GM19452 (cell line): Measurements from ENCODE around the gene CBX1.
A peak's percentile ranks its signal among the peaks of the same experiment; 100 is the strongest.
"Not testable (repeated sequence)": the region's sequence is repeated elsewhere in the genome, so short reads cannot be mapped to it uniquely, and the experiment has no call there.

Experiments used
- ATAC-seq: cut with Tn5 transposase; IDR thresholded peaks from one replicate; pipeline ENCODE4 v1.9.1; 2021; ENCODE audit not compliant: unreplicated experiment

CBX1 gene

DNA sequence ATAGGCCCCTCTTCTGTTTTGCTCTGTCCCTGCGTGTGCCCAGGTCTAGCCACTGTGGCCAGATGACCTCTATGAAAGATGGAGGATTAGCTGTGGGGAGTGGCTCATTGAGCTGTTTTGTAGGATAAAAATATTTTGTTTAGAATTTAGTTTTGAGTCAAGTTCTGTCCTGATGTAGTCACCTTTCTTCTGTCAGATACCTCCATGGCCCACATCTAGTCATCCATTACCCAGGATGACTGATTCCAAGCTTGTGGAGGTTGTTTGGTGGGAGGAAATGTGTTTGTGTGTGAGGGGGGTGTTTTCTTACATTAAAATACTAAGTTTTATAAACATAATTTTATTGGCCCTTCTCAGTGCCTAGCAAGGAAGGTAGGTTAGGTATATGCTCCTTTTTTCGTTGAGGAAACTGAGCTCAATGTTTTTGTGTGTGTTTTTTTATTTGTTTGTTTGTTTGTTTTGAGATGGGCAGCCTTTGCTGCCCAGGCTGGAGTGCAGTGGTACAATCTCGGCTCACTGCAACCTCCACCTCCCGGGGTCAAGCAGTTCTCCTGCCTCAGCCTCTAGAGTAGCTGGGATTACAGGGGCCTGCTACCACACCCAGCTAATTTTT, 22.6 kb upstream of the CBX1 start:
- no peak for ATAC-seq

DNA sequence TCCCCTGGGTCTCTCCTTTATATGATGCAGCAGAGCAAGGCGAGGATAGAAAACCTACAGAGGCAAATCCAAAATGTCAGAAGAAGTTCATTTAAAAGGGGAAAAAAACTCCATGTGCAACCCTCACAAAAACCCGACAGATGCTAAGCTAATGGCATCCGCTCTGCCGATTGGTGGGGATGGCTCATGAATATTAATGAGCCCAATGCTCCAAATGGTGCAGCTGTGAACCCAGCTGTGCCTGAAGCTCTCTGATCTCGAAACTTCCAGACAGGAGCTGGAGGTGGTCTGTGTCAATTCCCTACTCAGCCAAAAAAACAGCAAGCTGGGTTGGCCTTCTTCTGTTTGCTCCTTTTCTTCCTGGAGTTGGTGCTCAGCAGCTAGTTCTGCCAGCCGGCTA, 21.8 kb upstream of the CBX1 start:
- ATAC-seq: no peak

DNA sequence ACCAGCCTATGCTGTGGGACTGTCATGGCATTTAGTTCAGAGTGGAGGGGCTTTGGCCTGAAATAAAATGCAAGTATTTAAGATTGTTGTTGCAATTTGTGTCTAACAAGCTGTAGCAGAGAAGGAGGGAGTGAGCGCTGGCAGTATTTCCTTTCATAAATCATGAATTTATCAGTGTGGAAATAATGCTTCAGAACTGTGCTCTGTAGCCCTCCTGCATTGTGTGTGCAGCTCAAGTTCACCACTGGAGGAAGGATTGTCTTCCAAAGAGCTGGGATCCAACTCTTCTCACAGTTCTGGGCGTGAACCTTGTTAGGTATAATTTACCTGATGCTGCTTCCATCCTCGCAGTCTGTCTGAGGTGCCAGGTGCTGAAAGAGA, 21.4 kb upstream of the CBX1 start:
- ATAC-seq: no peak

DNA sequence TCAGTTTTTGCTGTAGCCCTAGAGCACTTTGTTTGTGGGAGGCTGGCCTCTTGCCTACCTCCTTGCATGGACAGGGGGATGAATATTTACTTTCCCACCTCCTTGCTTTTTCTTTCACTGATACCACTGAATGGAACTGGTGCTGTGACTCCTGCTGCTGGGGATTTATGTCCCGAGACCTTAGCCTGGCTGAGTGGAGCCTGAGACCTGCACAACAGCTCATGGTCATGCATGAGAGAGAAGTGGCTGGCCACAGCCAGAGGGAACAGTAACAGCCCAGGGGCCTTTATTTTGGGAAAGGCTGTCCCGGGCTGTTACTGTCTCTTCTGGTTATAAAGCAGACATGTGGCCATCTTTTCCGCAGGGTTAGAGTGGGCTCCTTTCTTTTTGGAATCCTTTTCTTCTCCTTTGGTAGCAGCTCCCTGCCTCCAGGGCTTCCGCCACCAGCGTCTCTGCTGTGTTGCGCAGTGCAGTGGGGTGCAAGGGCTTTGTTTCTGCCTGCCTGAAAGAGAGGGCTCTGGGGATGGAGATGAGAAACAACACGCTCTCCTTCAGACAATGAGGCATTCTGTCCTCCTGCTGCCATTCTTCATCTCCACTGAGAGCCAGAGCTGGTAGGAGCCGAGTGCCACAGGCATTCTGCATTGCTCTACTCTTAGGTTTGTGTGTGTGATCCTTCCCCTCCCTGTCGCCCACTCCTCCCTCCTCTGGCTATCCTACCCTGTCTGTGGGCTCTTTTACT, 20.8 kb upstream of the CBX1 start:
- no peak for ATAC-seq

DNA sequence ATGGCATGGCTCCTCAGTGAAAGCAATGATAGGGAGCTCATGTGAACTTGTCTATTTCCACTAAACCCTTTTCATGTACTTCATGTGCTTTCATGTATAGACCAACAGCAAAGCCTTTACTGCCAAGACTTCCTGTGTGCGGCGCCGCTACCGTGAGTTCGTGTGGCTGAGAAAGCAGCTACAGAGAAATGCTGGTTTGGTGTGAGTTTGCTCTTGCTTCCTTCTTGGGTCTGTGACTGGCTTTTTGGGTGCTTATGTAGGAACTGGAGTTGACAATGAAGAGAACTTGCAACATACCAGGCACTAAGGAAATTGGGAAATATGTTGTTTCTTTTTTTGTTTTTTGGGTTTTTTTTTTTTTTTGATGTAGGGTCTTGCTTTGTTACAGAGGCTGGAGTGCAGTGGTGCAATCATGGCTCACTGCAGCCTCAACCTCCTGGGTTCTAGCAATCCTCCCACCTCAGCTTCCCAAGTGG, 12.0 kb upstream of the CBX1 start:
- no peak for ATAC-seq

DNA sequence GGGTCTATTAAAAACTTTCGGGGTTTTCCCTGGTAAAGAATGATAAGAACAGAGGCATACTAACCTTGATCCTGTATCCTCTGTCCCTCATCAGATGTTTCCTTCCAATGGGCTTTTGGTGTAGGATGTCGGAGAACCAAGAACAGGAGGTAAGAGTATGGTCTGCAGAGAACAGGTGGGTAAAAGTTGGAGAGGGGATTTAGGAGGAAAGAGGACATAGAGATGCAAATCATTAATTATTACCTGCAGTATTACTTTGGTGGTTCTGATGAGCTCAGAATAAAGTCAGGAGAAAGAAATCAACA, 10.6 kb upstream of the CBX1 start:
- no peak for ATAC-seq

DNA sequence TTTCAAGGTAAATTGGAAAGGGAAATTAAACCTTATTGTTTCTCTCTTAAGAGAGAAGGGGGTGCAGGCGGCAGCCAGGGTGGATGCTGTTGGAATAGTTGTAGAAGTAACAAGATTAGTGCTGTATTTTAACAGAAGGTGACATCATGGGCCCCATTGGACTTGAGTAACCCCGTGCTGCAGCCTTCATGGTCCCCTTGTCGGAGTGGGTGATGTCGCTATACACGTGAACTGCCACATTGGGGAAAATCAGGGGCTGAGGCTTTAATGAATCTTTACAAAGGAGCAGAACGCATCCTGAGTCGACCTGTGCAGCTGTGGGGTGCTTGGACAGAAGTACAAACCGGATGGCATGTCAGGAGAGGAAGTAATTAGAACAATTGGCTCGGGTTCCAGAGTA, 9.5 kb upstream of the CBX1 start:
- ATAC-seq: no peak

DNA sequence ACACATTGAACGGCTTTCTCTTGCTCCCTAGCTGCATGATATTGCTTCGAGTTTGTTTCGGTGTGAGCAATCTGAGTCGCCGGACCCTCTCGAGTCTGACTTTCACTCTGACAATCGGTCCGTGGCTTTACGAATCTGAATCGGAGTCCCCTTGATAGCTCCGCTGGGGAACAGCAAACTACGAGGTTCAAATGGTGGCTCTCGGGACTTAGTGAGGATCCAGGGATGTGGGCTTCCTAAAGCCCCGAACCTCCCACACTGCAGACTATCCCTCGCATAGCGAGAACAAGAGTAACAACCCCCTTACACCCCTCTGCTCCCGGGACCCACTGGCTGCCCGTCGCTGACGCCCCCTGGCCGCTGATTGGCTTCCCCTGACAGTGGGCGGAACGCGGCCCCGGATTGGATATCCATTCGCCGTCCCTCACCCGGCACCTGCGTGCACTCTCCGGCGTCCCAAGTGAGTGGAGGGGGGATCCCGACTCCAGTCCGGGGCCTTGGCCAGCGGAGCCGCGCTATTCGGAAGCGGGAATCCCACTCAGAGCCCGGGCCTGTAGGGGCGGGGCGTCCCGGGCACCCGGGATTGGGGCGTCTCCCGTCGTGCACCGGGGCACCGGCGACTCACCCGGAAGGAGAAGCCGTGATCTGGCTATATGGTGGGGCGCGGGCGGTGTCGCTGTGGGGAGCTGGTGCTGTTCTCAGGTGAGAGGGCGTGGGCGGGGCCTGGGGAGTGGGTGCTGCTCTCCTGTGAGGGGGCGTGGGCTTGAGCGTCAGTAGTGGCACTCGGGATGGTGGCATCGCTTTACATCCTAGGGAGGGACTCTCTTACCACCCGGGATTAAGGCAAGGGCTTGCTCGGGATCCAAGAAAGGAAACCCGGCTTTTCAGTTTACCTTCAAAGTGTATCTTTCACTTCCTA, 6.1 kb upstream of the CBX1 start, which contains the start of gene SNX11:
Gene SNX11 (plus strand): TSS at position 630 of the 919 bp plus-strand sequence. CDS start 4,278 bp downstream, outside the sequence.
- peak; percentile 76 for ATAC-seq

DNA sequence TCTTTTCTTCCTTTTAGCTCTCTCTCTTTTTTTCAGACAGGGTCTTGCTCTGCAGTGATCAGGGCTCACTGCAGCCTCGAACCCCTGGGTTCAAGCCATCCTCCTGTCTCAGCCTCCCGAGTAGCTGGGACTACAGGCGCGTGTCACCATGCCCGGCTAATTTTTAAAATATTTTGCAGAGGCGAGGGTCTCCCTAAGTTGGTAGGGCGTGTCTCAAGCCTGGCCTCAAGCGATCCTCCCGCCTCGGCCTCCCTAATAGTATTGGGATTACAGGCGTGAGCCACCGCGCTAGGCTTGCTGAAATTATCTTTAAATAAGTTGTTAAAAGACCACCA, 5.5 kb upstream of the CBX1 start:
- ATAC-seq: no peak

DNA sequence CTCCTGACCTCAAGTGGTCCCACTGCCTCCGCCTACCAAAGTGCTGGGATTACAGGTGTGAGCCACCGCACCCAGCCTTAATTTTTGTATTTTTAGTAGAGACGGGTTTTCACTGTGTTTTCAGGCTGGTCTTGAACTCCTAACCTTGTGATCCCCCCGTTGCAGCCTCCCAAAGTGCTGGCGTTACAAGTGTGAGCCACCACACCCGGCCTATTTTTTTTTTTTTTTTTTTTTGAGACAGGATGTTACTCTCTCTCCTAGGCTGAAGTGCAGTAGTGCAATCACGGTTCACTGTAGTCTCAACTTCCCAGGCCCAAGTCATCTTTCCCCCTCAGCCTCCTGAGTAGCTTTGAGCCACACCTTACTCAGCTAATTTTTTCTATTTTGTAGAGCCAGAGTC, 3.2 kb upstream of the CBX1 start:
- ATAC-seq: no peak

DNA sequence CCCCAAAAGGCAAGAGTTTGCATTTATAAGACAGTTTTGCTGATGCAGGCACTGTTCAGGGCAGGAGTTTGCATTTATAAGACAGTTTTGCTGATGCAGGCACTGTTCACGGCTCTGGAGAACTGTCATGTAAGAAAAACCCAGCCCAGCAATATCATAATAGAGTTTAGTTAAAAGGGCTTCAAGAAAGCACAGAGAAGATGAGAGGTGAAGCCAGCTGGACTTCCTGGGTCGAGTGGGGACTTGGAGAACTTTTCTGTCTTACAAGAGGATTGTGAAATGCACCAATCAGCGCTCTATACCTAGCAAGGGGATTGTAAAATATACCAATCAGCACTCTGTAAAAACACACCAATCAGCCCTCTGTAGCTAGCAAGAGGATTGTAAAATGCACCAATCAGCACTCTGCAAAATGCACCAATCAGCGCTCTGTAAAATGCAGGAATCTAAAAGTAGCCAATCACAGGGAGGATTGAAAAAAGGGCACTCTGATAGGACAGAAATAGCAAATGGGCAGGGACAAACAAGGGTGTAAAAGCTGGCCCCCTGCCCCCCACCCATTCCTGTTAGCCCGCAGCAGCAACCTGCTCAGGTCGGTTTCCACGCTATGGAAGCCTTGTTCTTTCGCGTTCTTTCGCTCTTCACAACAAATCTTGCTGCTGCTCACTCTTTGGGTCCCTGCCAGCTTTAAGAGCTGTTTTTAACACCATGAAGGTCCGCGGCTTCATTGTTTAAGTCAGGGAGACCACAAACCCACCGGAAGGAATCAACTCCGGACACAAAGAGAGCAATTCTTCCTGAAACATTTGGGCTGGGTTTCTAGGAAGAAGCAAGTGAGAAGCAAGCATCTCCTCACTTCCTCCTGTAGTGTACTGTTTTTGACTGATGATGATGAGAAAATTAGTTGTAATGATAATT, 1.8 kb upstream of the CBX1 start:
- ATAC-seq: no peak

DNA sequence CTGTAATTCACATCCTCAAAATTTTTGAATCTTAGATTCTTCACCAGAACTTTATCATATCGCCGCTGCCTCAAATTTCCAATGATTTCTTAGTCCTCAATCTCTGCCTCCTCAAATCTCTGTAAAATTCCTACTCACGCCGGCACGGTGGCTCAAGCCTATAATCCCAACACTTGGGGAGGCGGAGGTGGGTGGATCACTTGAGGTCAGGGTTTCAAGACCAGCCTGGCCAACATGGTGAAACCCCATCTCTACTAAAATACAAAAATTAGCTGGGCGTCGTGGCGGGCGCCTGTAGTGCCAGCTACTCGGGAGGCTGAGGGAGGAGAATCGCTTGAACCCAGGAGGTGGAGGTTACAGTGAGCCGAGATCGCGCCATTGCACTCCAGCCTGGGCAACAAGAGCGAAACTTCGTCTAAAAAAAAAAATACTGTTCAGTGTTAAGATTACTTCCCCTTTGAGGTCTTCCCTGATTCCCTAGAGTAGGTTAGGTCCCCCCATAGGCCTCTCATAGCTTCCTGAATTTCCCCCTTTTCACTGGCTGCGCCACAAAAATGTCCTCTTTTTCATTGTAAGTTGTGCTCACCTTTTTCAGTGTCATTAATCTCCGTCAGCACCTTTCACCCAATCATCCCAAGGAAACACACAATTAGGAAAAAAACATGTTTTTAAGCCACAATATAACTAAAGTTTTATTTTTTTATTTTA, 919 bp upstream of the CBX1 start:
- ATAC-seq: no peak

DNA sequence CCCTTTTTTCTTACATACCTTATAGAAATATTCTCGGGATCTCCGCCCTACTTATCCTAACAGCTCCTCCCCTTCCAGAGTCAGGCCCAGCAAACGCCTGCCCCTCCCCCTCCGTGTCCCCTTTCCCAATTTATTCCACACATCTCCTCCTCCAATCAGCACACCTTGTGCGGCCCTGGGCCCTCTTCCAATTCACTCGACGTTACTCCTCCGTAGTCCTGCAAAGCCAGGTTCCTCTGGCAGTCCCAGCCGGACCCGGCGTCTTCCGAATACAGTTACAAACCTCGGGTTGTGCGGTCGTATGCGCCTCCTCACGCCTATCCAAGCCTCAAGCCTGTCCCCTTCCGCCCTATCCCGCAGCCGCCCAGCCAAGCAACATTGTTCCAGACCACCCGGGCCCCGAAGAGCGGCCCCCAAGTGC, 677 bp downstream of the CBX1 start:
- ATAC-seq: no peak

DNA sequence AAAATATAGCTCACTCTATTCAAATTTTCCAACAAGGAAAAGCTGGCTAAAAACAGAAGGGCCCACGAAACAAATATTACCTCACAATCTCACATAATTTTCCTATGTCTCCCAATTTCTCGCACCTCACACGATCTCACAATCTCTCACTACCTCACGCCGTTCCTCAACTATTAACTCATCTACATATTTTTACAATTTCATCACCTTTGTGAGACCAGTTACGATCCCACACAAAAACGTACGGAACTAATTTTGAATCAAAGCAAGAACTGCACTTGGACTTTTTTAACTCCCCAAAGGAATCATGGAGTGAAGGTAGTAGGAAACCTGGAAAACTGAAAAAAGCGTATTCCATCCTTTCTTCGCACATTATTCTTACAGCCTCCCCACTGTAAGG, 1.1 kb downstream of the CBX1 start:
- no peak for ATAC-seq

DNA sequence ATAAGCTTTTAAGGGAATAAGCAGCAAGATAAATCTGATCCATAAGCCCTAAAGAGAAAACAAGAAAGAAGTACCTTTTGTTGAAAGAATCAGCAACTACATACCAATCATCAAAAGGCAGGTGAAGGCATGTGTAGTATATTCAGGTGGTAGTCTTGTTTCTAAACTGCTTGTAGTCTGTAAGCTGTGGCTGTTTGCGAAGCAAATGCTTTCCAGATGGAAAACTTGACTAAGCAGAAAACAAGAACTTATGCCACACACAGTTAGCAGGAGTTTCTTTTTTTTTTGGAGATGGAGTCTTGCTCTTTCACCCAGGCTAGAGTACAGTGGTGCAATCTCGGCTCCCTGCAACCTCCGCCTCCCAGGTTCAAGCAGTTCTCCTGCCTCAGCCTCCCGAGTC, 5.7 kb downstream of the CBX1 start:
- ATAC-seq: no peak

DNA sequence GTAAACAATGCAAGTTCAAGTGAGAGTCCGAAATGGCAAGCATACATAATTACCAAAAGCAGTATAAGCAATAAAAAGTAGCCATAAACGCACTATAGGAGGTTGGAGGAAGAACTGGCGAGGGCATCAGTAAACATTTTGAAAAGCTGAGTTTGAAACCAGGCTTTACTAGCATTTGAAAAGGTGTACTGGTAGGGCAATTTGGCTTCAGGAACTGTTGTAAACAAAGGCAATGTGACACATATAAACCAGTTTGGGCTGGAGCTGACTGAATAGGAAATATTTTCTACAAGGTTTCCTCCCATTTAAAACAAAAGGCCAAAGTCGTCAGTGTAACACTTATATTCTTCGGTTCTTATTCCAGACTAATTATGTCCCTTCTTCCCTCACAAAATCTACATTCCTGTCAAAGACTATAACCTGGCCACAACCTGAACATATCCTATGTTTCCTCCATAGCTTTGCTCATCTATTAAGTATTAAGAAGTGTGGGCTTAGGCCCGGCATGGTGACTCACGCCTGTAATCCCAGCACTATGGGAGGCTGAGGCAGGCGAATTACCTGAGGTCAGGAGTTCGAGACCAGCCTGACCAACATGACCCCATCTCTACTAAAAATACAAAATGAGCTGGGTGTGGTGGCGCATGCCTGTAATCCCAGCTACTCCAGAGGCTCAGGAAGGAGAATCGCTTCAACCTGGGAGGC, 7.8 kb downstream of the CBX1 start:
- no peak for ATAC-seq

DNA sequence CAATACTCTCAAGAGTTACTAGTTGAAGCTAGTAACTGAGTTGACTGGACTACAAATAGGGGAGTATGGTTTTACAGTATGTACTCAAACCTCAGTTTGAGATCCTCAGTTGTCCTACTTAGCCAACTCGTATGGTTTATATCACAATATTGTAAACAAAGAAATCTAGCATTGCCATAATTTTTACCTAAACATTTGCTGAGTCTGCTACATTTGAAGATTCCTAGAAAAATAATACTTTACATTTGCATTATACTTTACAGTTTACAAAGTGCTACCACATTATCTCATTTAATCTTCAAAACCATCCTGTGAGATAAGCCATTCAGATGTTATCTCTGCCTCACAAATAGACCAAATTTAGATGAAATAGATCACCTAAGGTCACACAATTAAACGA, 16.3 kb downstream of the CBX1 start:
- no peak for ATAC-seq

DNA sequence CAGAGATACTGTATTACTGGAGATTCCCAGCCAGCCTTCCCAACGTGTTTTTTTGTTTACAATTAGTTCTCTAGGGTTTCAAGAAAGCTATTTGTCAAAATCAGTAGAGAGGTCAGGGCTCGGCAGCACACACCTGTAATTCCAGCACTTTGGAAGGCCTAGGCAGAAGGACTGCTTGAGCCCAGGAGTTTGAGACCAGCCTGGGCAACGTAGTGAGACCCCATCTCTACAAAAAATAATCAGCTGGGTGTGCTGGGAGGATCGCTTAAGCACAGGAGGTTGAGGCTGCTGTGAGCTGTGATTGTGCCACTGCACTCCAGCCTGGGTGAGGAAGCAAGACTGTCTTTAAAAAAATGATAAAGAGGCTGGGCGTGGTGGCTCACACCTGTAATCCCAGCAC, 19.4 kb downstream of the CBX1 start:
- no peak for ATAC-seq

DNA sequence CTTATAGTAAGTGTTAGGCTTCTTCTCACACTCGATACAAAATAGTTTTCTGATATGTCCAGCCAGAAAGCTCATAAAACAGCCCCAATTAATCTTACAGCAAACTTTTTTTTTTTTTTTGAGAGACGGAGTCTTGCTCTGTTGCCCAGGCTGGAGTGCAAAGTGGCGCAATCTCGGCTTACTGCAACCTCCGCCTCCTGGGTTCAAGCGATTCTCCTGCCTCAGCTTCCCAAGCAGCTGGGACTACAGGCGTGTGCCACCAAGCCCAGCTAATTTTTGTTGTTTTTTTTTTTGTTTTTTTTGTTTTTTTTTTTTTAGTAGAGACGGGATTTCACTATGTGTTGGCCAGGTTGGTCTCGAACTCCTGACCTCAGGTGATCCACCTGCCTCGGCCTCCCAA, 24.1 kb downstream of the CBX1 start:
- not testable (repeated sequence) for ATAC-seq
